BJ (cell line): ENCODE results near the gene C4orf33. TPM values are rescaled to one million over a fixed set of nuclear protein-coding genes. Genes with fewer than 3 reads are reported as not detected.

Source experiments
- CTCF ChIA-PET: fragments of 350-600 bp; formaldehyde crosslinking; extraction: SDS; loops from one replicate; lab custom pipeline; 2021; ENCODE audit warnings: antibody characterized with exemption, inconsistent platforms; lab: Yijun Ruan, JAX
- POLR2A ChIA-PET: fragments of 300-600 bp; sonication (Branson Sonifier 250); formaldehyde crosslinking; extraction: SDS; loops from one replicate; lab custom pipeline; 2021; ENCODE audit warnings: antibody characterized with exemption; lab: Charles Lee
- DNase-seq: peaks from one replicate; pipeline ENCODE4 v3.0.0-alpha.2; 2011; ENCODE audit warnings: low read depth
- H3K27me3 ChIP-seq: 2 replicates; pipeline ENCODE4 v1.6.0; 2011; ENCODE audit warnings: low read length; ENCODE audit not compliant: control insufficient read depth, insufficient read depth
- H3K36me3 ChIP-seq: 2 replicates; pipeline ENCODE4 v1.5.1; 2011; ENCODE audit warnings: low read length; ENCODE audit not compliant: control insufficient read depth, insufficient read depth
- H3K4me3 ChIP-seq: 2 replicates; pipeline ENCODE4 v1.5.1; 2011; ENCODE audit warnings: low read depth, mild to moderate bottlenecking, control low read depth, low read length
- CTCF ChIP-seq: IDR thresholded peaks from 2 replicates; pipeline ENCODE4 v1.5.1; 2011; ENCODE audit warnings: low read depth, mild to moderate bottlenecking, control low read depth, inconsistent platforms, low read length, moderate library complexity; ENCODE audit not compliant: insufficient read depth
- polyA plus RNA-seq: library from polyadenylated mRNA; depleted of rRNA; stranded (reverse); fragments of >200 nt; gene quantifications from 2 replicates; pipeline ENCODE4 v1.2.3, GENCODE V29; 2011

C4orf33 gene
- polyA plus RNA-seq, 1 experiment: 2.2 TPM

GRCh38 chr4:129146639-129147038, 50.7 kb downstream of the C4orf33 start:
- Histone ChIP-seq H3K27me3 (peaks cover 4% of the 10 kb centered on the region), H3K36me3 (no peaks in the 10 kb centered on the region), H3K4me3 (no peak overlapping the region)
- ChIA-PET CTCF (no interaction called here), POLR2A (no interaction called here)
- DNase-seq: no peak
- no peak for TF ChIP-seq CTCF

- TF ChIP-seq CTCF: no peak
- no peak for DNase-seq
- H3K36me3 ChIP-seq: no peaks in the 10 kb centered on the region
- ChIA-PET POLR2A (no interaction called here), CTCF (interaction anchor here (1.7 kb wide), 1 partner anchor 9 kb away, joined by 4 read pairs; no protein-coding TSS in a partner anchor)
- H3K27me3 ChIP-seq: peaks cover 4% of the 10 kb centered on the region
- H3K4me3 ChIP-seq: no peak overlapping the region
Observed at GRCh38 chr4:129148892-129149291, 52.9 kb downstream of the C4orf33 start.

GRCh38 chr4:129149906-129150305, 54.0 kb downstream of the C4orf33 start:
- no peaks in the 10 kb centered on the region for H3K36me3 ChIP-seq
- no peak overlapping the region for H3K4me3 ChIP-seq
- ChIA-PET CTCF (interaction anchor here (1.7 kb wide), 1 partner anchor 10 kb away, joined by 4 read pairs; no protein-coding TSS in a partner anchor), POLR2A (no interaction called here)
- H3K27me3 ChIP-seq: peaks cover 4% of the 10 kb centered on the region
- no peak for DNase-seq
- no peak for TF ChIP-seq CTCF

- ChIA-PET CTCF (no interaction called here), POLR2A (no interaction called here)
- no peak overlapping the region for H3K4me3 ChIP-seq
- peaks cover 4% of the 10 kb centered on the region for H3K27me3 ChIP-seq
- no peaks in the 10 kb centered on the region for H3K36me3 ChIP-seq
- no peak for TF ChIP-seq CTCF
- no peak for DNase-seq
Observed at GRCh38 chr4:129152350-129152749, 56.4 kb downstream of the C4orf33 start.

GRCh38 chr4:129153700-129154099, 57.7 kb downstream of the C4orf33 start:
- H3K27me3 ChIP-seq: peaks cover 4% of the 10 kb centered on the region
- DNase-seq: no peak
- H3K36me3 ChIP-seq: no peaks in the 10 kb centered on the region
- CTCF ChIA-PET: interaction anchor here (0.6 kb wide), 1 partner anchor 963 kb away, joined by 4 read pairs; no protein-coding TSS in a partner anchor
- no peak overlapping the region for H3K4me3 ChIP-seq
- POLR2A ChIA-PET: no interaction called here
- no peak for TF ChIP-seq CTCF
